Right lung (tissue), 5 donors: ENCODE measurements around the gene PSMB8. TPM values are rescaled to one million over a fixed set of nuclear protein-coding genes. Genes with fewer than 3 reads are reported as not detected.
A peak's percentile ranks its signal among the peaks of the same experiment; 100 is the strongest.
"Not testable (repeated sequence)": the region's sequence is repeated elsewhere in the genome, so short reads cannot be mapped to it uniquely, and the experiment has no call there.

Experiments
- DNase-seq, 2 donors: peaks; one replicate each; pipeline ENCODE4 v3.0.0-alpha.2; 2013
- polyA plus RNA-seq, 5 donors: library from polyadenylated mRNA; unstranded; fragments of 120-200 nt; gene quantifications; one replicate each; pipeline versions ENCODE4 v1.2.1 to v1.2.3, GENCODE V29; 2013; ENCODE audit warnings: inconsistent platforms in 1 of 5, low replicate concordance in 1 of 5; ENCODE audit not compliant: insufficient read length in 5 of 5, insufficient read depth in 1 of 5

The PSMB8 gene
- polyA plus RNA-seq, 5 donors: 39.7 to 43.3 (median 41.6) TPM

DNA sequence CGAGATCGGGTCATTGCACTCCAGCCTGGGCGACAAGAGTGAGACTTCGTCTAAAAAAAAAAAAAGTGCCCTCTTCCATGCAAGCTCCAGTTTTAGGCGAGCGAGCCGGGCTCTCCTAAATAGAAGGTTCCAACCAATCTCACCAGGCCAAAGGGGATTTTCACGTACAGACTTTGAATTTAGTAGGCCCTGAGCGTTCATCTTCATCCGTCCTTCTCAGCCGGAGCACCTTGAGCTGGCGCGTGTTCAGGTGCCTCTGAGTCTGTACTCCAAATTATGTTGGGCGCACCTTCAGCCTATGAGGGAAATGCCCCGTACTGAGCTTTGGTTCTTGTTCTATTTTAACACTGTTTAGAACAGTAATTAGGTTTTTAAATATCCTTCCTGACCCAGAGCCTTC, 4.5 kb downstream of the PSMB8 start:
- no peak for DNase-seq

DNA sequence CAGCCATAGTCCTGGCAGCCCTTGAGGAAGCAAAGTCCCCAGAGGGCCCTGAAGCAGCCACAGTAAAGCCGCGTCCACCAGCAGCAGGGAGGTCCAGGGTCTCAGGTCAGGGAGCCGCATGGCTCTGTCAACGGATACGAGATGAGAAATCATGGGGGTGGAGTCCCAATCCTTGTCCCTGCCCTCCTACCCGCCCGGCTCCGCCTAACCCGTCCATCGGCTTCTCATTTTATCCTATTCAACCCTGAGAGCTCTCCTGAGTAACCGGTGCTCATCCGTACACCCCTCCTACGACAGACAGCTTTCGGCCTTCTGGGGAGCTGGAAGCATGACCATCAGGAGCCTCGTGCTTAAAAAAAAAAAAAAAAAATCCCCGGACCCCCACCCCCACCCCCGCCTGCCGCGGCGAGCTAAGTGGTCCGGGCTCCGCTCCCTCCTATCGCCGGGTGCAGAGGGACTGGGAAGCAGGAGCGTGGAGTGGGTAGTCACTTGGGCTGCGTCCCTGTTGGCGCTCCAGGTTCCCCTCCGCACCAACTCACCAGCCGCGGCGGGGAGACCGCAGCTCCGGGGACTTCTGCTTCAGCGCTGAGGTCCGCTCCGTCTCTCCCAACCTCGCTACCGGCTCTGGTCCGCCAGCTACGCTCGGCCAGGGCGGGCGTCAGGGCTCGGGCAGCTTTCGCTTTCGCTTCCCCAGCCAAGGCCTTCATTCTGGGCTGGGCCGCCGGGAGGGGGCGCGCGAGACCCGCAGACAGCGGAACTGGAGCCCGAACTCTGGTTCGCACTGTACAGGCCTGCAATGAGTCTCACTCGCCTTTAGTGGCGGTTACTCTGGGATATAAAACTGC, 5.5 kb downstream of the PSMB8 start, which contains the start of gene TAP2:
Gene TAP2, minus strand, starts transcription at position 626 of the 845 bp plus-strand sequence. Its CDS starts 506 bp downstream, at position 120.
- DNase-seq: peak; percentile 93 to 94

DNA sequence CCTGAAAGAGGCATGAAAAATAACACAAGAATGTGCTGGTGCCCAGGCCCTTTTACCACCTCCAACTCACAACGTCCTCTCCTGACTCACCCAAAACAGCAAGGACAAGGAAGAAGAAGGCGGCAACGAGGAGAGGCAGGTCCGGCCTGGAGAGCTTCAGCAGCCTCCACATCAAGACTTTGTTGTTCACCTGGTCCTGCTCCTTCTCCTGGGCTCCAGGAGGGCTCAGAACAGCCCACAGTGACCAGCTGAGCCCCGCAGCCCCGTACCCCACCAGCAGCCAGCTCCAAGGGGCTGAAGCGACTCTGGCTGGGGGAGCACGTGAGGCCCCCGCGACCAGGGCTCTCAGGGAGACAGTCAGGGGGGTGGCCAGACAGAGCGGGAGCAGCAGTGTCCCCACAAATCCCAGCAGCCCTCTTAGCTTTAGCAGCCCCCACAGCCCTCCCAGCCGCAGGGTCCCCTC, 6.2 kb downstream of the PSMB8 start:
- DNase-seq: no peak

DNA sequence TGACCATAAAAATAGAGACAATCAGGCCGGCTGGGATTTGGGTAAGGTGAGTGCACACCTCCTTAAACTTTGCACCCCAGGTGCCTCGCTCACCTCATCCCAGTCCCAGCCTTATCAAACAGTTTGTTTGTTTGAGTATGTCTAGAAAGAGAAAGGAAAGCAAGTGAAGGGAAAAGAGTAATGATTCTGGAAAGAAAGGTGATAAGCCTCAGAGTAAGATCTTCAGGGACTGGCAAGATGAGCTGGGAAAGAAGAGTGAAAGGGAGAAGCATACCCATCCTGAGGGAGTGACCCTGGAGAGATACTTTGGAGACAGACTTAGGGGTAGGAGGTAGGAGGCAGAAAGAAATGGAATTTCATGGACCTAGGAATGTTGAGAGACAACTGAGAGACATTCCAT, 7.0 kb downstream of the PSMB8 start:
- no peak for DNase-seq

DNA sequence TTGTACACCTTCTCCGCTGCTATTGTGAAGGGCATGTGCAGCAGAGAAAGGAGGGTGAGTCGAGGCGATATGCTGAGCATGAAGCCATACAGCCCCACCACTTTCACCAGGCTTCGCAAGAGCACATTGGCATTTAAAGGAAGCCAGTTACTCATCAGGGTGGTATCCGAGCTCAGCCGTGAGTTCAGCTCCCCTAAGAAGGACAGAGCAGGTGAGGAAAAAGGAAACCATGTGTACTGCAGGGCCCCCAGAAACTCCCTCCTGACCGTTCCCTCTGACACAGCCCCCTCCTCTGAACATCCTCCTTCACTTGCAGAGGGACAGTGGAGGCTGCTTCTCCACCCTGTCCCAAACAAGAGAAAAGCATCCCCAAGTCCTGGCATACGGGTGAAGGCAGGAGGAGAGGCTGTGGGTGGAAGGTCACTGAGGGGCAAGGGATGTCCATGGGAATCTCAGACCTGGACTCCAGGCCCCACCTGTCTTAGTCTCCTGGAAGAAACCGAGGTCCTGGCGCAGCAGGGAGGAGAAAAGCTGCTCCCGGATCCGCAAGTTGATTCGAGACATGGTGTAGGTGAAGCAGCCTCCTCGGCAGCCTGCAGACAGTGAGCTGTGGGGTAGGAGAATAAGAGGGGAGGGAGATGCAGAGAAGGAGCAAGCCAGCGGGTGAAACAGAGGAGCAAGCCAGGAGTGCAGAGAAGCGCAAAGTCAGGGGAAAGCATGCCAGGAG, 8.5 kb downstream of the PSMB8 start:
- DNase-seq: no peak

DNA sequence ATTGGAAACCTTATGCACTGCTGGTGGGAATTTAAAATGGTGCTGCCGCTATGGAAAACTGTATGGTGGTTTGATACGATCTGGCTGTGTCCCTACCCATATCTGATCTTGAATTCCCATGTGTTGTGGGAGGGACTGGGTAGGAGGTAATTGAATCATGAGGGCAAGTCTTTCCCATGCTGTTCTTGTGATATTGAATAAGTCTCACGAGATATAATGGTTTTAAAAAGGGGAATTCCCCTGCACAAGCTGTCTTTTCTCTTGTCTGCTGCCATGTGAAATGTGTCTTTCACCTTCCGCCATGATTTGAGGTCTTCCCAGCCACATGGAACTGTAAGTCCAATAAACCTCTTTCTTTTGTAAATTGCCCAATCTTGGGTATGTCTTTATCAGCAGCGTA, 10.2 kb downstream of the PSMB8 start:
- no peak for DNase-seq

DNA sequence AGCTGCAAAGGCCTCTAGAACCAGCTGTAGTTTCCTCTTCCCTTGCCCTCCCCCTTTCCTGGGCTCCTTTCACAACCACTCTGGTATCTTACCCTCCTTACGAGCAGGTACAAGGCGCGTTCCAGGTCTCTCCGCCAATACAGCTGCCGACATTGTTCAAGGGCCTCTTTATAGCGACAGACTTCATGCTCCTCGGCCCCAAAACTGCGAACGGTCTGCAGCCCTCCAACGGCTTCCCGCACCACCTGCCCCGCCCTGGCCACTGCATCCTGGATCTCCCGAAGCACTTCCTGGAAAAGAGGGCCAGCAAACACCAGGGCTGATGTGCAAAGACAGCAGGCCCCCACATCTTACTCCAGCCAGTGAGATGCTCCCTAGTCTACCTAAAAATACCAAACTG, 11.3 kb downstream of the PSMB8 start:
- no peak for DNase-seq

DNA sequence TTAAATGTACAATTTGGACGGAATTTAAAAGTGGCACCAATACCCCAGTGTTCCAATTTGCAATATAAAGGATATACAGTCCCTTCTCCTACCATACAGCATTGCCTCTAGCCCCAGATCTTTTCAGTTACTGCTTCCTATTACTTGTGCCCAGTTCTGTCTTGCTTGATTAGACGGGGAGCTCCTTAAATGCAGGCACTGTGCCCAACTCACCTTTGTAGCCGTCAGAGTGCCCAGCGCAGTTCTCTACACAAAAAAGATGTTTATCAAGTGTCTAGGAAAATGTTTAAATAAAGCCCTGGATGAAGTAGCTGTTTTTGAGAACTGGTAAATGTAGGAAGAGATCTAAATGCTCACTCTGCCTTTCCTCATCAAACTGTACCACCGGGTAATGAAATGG, 12.9 kb downstream of the PSMB8 start:
- DNase-seq: no peak

DNA sequence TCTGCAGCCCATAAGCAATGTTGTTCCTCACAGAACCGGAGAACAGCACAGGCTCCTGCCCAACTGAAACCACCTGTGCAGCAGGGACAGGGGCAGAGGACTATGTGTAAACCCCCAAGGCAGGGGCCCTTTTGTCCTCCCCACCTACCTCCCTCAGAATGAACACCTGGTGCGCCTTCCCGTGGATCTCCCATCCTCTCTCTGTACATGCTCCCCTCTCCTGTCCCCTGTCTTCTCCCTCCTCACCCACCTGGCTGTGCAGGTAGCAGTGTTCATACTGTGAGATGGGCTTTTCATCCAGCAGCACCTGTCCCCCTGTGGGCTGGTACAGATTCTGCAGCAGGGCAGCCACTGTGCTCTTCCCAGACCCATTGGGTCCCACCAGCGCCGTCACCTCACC, 13.8 kb downstream of the PSMB8 start:
- DNase-seq: no peak

DNA sequence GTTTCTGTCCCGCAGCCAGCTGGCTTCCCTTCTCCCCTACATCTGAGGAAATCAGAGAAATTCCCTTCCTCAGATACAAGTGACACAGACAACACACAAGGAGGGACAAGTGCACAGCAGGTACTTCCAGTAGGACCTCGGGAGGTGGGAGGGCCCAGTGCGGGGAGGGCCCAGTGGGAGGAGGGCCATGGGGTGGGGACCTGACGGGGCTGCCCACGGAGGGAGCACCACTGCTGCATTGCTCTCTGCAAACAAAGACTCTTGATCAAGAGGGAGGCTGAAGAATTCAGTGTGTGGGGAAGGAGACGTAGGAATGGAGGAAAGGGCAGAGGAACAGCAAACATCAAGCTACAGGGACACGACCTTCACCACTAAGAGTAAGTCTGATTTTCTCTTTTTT, 14.4 kb downstream of the PSMB8 start:
- no peak for DNase-seq

DNA sequence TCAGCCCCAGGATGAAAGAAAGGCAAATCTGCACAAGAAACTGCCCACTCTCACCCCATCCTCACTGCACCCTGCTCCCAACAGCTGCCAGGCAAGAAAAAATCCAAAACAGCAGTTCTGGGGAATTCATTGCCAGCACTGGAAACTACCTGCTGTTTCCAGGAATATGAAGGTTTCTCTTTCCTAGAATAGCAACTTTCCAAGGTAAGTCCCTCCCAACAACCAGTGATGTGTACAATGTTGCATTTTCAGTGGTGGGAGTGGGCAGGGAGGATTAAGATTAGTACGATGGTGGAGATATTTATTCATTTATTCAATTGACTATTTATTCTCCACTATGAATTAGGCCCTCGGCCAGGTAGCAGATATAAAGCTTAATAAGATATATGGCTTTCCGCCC, 16.8 kb downstream of the PSMB8 start:
- no peak for DNase-seq

DNA sequence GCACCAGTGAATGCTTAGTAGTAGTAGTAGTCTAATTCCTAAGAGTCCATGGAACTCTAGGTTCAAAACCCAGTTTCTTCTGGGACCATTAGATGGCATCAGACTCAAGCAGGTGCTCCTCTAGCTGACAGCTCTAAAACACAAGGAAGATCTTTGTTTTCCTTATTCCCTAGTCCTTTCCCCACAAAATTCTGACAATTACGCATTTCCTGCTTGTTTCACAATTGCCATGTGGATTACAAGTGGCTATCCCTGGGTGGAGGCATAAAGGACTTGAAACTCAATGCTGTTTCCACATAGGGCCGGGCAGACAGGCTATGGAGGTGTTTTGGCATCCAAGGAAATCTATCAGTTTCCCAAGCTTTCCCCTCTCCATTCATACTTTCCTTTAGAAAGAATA, 17.9 kb downstream of the PSMB8 start:
- DNase-seq: peak in 1 of 2 donors; percentile 9

DNA sequence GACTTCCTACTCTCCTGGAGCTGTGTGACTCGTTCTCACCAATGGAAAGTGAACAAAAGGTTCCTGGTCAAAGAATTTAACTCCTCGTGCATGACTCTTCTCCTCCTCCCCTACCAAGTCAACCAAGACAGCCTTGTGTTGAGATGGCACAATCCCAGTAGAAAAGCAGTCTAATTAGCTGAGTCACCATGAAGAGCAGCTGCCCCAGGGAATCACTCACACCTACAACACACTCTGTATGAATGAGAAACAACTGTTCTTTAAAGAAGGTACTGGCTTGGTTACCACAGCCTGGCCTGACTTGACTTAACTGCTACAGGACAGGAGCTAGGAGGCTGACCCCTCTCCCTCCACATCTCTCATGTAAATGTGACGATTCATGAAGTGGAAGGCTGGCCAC, 24.1 kb downstream of the PSMB8 start:
- DNase-seq: no peak

DNA sequence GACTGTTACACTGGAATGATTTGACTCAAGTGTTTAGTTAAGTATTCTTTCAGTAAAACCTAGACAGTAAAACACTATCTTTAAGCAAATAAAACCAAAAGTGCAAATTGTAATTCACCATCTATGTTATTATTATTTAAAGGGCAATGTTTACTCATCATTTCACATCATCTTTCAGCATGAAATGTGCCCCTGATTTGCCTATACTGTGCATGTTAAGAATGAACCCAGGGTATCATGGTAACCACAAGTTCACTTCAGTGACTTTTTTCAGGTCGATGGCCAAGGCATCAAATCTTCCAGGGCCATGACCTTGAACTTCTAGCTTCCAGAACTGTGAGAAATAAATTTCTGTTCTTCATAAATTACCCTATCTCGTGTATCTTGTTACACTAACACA, 25.0 kb downstream of the PSMB8 start:
- no peak for DNase-seq

DNA sequence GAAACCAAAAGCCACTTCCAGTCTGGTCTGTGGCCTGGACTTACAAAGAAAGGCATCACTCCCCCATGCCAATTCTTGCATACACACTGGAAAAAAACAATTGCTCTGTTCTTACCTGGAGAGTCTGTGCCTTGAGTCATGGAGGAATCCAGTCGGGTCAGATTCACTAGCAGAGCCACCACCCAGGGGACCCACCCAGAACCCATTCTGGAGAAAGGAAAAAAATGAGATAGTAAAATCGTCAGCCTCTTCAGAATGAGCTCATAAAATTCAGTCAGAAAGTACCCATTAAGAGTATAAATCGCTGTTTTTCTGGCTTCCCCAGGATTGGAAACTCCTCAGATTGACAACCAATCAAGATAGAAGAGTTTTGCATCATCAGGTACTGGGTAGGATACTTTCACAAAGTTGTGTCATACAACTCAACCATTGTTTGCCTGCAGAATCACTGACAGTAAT, 27.1 kb downstream of the PSMB8 start, which contains the start of gene HLA-DOB:
Gene HLA-DOB, minus strand, starts transcription at position 257 of the 459 bp plus-strand sequence. Its CDS starts 51 bp downstream, at position 206.
- DNase-seq: no peak

DNA sequence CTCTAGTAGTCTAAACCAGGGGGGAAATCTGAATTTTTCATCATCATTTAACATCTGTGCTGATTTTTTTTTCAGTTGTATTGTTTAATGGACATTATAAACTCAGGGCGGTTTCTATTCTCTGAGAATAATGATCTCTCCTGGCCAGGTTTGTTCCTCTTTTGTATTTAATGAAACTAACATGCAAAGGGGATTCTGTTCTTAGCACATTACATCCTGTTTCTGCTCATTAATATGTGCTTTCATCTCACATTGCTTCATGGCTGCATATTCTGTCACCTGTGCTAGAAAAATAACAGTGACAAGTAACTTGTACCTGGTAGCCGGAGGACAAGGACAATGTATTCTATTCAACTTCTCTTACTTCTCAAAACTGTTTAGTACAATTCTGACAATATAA, 27.9 kb downstream of the PSMB8 start:
- no peak for DNase-seq

DNA sequence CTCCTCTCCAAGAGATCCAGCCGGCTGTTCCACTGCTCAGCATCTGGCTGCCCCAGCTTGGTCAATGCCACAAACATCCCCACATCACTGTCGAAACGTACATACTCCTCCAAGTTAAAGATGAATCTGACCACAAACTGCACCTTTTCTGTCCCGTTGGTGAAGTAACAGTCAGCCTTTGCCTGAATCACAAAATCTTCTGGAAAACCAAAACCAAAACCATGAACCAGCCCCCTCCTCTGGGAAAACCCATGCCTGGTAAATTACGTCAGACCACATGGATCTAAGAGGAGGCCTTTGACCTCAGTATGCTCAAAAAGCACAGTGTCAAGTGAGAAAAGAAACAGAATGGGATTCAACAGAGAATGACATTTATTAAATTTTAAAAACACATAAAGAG, 28.7 kb downstream of the PSMB8 start:
- no peak for DNase-seq

DNA sequence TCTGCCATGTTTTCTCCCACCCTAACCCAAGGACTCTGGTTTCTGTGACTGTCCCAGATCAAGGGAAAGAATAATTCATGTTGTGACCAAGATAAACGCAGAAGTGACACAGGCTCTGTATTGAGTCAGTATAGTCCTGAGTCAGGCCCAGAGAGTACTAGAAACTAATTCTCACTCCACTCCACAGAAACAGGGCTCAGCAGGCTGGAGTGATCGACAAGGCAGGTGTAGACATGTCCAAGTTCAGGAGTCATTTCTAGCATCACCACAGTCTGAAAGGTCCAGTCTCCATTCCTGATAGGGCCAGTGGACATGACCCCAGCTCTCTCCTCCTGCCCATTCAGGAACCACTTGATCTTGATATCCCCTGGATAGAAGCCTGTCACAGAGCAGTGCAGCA, 29.7 kb downstream of the PSMB8 start:
- DNase-seq: no peak

DNA sequence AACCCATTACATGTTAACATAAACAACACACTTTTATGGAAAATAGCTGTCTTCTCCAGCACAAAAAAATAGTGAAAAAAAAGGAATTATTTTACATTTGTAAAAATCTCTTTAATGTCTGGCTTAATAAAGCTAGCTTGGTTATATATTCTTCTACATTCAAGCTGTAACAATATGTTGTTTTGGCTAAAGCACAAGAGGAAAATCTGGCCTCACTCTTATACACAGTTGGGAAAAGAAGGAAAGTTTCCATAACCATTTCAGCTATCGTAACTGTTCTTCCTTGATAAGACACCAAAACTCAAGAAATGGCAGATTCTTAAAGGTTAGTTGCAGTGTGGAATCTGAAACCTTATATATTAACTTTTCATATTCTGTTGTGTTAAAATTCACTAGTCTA, 34.7 kb downstream of the PSMB8 start:
- DNase-seq: peak; percentile 25 to 39

DNA sequence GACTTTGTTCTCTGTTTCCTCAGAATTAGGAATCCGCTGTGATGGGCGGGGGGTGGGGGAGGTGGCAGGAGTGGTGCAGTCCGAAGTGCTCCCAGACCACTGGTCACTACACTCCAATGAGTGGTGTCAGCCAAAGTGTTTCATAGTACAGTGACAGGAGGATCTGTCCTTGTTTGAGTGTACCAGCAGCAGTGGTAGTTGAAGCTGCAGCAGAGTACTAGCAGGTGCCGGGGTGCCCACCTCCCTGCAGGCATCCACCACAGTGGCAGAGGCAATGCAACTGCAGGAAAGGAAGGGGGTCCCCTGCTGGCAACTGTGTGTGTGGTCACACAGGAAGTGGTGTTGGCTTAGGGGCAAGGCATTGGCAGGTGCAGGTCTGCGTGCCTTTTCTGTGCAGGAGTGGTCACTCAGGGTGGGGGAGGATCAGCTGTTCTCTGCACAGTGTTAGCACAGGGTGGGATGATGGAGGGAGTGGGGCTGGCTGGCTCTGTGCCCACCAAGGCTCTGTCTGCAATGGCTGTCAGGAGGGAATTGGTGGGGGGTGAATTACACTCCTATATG, 36.7 kb downstream of the PSMB8 start:
- no peak for DNase-seq

DNA sequence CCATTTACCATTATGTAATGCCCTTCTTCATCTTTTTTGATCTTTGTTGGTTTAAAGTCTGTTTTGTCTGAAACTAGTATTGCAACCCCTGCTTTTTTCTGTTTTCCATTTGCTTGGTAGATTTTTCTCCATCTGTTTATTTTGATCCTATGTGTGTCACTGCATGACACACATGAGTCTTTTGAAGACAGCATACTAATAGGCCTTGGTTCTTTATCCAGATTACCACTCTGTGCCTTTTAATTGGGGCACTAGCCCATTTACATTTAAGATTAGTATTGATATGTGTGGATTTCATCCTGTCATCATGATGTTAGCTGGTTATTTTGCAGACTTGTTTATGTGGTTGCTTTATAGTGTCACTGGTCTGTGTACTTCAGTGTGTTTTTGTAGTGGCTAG, 38.4 kb downstream of the PSMB8 start:
- DNase-seq: not testable (repeated sequence)

DNA sequence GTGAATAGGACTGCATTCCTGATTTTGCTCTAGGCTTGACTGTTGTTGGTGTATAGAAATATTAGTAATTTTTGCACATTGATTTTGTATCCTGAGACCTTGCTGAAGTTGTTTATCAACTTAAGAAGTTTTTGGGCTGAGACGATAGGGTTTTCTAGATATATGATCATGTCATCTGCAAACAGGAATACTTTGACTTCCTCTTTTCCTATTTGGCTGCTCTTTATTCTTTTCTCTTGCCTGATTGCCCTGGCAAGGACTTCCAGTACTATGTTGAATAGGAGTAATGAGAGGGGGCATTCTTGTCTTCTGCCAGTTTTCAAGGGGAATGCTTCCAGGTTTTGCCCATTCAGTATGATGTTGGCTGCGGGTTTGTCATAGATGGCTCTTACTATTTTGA, 40.4 kb downstream of the PSMB8 start:
- no peak for DNase-seq

DNA sequence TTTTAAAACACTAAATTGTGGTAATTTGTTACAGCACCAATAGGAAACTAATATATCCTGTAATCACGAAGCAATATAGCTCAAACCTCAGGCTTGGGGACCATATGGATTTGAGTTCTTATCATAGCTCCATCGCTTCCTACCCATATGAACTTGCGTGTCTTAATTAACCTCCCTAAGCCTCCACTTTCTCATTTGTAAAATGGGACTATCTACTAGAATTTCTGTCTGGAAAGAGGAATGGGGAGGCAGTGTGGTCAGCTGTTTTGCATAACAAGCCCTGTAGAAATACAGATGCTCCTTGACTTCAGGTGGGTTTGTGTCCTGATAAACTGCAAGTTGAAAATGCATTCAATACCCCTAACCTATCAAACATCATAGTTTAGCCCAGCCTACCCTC, 44.1 kb downstream of the PSMB8 start:
- no peak for DNase-seq
